ENCODE results near the gene INPP4B.

The INPP4B gene

DNA sequence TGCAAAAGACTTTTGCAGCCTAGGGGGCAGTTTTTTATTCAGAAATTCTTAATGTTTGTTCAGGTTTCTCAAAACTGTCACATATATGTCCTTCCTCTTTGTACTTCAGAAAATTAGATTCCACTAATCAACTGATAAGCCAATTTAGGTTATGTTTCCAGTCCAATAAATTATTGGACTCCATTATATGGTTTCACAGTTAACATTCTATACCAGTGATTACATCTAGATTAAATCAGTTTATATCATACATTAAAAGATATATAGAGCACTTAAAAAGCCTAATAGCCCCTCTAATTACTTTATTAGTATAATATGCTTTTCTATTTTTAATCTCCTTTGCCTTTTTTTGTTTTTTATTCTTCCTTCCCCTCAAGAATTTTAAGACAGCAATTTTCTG lies 434.1 kb downstream of the INPP4B start:
- ChIA-PET CTCF (no interaction called here), POLR2A (no interaction called here)
- TF ChIP-seq, protein P1, sequence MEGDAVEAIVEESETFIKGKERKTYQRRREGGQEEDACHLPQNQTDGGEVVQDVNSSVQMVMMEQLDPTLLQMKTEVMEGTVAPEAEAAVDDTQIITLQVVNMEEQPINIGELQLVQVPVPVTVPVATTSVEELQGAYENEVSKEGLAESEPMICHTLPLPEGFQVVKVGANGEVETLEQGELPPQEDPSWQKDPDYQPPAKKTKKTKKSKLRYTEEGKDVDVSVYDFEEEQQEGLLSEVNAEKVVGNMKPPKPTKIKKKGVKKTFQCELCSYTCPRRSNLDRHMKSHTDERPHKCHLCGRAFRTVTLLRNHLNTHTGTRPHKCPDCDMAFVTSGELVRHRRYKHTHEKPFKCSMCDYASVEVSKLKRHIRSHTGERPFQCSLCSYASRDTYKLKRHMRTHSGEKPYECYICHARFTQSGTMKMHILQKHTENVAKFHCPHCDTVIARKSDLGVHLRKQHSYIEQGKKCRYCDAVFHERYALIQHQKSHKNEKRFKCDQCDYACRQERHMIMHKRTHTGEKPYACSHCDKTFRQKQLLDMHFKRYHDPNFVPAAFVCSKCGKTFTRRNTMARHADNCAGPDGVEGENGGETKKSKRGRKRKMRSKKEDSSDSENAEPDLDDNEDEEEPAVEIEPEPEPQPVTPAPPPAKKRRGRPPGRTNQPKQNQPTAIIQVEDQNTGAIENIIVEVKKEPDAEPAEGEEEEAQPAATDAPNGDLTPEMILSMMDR (IDR thresholded peaks at IDR 0.05; ENCODE audit: insufficient read depth, low read length, missing control alignments) = no peak

DNA sequence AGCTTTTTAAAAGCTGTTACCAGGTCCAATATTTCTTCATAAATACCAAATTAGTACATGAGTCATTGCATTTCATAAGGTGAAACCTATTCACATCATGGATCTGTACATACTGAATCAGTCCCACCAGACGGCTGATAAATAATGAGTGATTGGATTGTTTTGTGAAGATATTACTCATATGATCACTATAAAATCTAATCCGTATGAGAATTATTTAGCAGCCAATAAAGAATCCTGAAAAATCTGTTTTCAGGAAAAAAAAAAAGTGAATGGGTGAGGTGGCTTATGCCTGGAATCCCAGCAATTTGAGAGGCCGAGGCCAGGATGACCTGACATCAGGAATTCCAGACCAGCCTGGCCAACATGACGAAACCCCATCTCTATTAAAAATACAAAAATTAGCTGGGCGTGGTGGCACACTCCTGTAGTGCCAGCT lies 438.1 kb downstream of the INPP4B start:
- no peak for DNase-seq (ENCODE audit: low read depth, low spot score)
- ChIA-PET CTCF (interaction anchor here (1.5 kb wide), 1 partner anchor 8 kb away, joined by 4 read pairs; no protein-coding TSS in a partner anchor), POLR2A (interaction anchor here (1.4 kb wide), 1 partner anchor 29 kb away, joined by 4 read pairs; no protein-coding TSS in a partner anchor)
- TF ChIP-seq, protein P1 (IDR thresholded peaks at IDR 0.05; ENCODE audit: insufficient read depth, low read length, missing control alignments) = no peak
- no peak overlapping the region for H3K4me3 ChIP-seq (ENCODE audit: low read depth, low read length)

More for the DNA sequence above, 434.1 kb downstream of the INPP4B start:
- DNase-seq (ENCODE audit: low read depth, low spot score) = no peak
- no peak overlapping the region for H3K4me3 ChIP-seq (ENCODE audit: low read depth, low read length)

DNA sequence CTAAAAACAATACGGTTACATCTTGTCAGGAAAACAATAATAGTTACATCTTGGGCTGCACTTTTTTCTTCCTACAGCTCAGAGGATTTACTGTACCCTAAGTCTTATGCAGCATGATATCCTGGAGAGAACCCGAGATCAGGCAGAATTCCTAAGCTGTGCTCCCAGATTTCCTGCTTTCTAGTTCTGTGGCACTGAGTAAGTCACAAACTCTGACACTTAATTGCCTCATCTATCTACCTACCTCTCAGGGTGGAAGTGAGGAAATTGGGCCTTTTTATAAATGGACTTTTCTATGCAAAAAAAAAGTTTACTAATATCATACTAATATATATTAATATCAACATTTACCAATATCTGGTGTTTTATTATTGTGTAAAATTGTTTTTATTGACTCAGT lies 438.5 kb downstream of the INPP4B start:
- CTCF ChIA-PET = interaction anchor here (0.9 to 2.2 kb wide), 4 partner anchors 9 to 279 kb away, joined by 3 to 10 read pairs (median 4); no protein-coding TSS in a partner anchor
- POLR2A ChIA-PET = no interaction called here
- TF ChIP-seq, protein P1 (IDR thresholded peaks at IDR 0.05; ENCODE audit: insufficient read depth, low read length, missing control alignments) = no peak
- DNase-seq (ENCODE audit: low read depth, low spot score) = no peak
- H3K4me3 ChIP-seq (ENCODE audit: low read depth, low read length) = no peak overlapping the region

DNA sequence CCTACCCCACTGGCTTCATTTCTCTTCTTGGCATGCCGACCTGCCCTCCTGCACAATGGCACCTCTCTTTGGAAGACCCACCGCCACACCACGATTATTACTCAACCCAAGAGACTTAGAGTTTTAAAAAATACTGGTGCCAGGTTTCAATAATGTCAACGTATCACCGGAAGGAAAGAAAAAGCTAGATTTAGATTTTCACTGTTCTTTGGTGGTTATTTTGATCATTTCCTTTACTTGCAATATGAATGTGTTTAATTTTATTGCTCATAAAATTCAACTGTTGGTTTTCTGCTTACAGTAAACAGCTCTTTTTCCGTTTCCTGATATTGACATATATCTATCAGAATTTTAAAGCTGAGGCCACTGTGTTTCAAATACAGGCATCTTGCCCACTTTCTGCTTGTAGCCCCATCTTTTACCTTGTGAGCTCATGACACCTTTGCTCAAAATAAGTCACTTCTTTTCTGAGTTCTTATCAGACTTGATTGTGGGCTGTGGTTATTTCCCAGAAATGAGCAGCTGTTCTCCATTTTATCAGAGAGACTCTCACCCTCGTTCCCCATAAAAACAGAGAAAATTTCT lies 439.1 kb downstream of the INPP4B start:
- no peak overlapping the region for H3K4me3 ChIP-seq (ENCODE audit: low read depth, low read length)
- DNase-seq (ENCODE audit: low read depth, low spot score) = no peak
- TF ChIP-seq, protein P1 (IDR thresholded peaks at IDR 0.05; ENCODE audit: insufficient read depth, low read length, missing control alignments) = no peak
- ChIA-PET CTCF (interaction anchor here (0.9 to 2.2 kb wide), 4 partner anchors 9 to 279 kb away, joined by 3 to 10 read pairs (median 4); no protein-coding TSS in a partner anchor), POLR2A (interaction anchor here (0.9 to 1.6 kb wide), 2 partner anchors 29 to 67 kb away, joined by 3 to 5 read pairs; no protein-coding TSS in a partner anchor)

DNA sequence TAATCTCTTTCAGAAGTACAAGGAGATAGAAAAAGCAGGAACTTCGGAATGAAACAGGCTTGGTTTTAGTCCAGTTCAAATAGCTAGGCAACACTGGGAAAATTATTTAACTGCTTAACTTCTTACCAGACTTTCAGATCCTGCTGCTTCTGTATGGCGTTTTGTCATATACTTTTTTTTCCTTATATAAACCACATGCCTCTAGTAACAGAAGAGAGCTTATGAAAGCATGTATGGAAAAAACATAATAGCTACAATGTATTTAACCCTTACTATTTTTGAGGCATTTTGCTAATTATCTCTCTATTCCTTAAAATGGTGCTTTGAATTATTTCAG lies 439.6 kb downstream of the INPP4B start:
- ChIA-PET CTCF (interaction anchor here (0.7 to 2.2 kb wide), 4 partner anchors 10 to 278 kb away, joined by 3 to 10 read pairs (median 4); no protein-coding TSS in a partner anchor), POLR2A (interaction anchor here (0.6 to 1.6 kb wide), 4 partner anchors 27 to 108 kb away, joined by 3 to 5 read pairs (median 3); no protein-coding TSS in a partner anchor)
- TF ChIP-seq, protein P1 (IDR thresholded peaks at IDR 0.05; ENCODE audit: insufficient read depth, low read length, missing control alignments) = no peak
- H3K4me3 ChIP-seq (ENCODE audit: low read depth, low read length) = no peak overlapping the region; the same call in 1 of the 2 replicates
- no peak for DNase-seq (ENCODE audit: low read depth, low spot score)

DNA sequence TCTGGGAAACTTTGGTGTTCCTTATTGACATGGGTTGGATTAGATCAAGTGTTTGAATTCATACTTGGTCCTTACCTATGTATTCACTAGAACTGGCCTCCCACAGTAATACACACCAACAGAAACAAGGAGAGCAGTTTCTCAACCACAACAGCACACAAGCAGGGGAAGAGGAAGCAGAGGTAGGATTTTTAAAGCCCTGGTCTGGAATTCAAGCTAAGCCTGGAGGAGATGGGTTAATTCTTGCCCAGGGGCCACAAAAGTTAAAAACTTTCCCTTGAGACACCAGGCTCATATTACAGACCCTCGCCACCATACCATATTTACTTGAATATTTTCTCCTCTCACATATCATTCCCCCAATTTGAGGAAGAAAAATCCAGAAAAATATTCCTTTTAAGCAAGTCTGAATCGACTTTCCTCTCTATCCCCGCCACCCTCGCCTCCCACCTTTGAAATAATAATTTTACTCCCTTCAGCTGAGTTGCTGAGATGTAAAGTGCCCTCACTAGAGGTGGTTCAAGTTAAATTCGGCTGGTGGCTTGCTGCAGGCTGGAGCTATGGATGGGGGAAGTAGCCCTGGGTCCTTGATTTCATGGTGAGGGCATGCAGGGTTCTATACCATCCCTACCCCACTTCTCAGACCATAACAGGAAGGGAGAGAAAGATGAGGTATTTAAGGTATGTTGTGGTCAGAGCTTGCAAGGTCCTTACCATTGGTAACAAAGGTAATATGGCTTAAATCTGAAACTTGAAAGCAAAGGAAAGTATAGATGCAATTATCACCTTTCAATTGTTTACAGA lies 440.2 kb downstream of the INPP4B start:
- DNase-seq (ENCODE audit: low read depth, low spot score) = no peak
- H3K4me3 ChIP-seq (ENCODE audit: low read depth, low read length) = peak overlapping the region; percentile 64
- POLR2A ChIA-PET = interaction anchor here (0.6 to 1.6 kb wide), 6 partner anchors 27 to 615 kb away, joined by 3 to 5 read pairs (median 3); no protein-coding TSS in a partner anchor
- TF ChIP-seq, protein P1 (IDR thresholded peaks at IDR 0.05; ENCODE audit: insufficient read depth, low read length, missing control alignments) = no peak
- CTCF ChIA-PET = interaction anchor here (0.7 to 2.2 kb wide), 3 partner anchors 8 to 53 kb away, joined by 3 to 10 read pairs (median 3); no protein-coding TSS in a partner anchor

Data from AG04449 (cell line).